ENCODE data around the gene CFAP58. TPM values are rescaled to one million over a fixed set of nuclear protein-coding genes. Genes with fewer than 3 reads are reported as not detected.

The CFAP58 gene
- total RNA-seq, 4 donors from 2014 or later = 0.71 to 1.6 (median 1.0) TPM

- no peaks in the 10 kb centered on the region for H3K9me3 ChIP-seq
- H3K4me1 ChIP-seq = peaks cover 74 to 81% (median 78%) of the 10 kb centered on the region in 4 donors
- 92% methylated on average over 36 of the region's 43 CpGs for WGBS
- TF ChIP-seq, protein P1, sequence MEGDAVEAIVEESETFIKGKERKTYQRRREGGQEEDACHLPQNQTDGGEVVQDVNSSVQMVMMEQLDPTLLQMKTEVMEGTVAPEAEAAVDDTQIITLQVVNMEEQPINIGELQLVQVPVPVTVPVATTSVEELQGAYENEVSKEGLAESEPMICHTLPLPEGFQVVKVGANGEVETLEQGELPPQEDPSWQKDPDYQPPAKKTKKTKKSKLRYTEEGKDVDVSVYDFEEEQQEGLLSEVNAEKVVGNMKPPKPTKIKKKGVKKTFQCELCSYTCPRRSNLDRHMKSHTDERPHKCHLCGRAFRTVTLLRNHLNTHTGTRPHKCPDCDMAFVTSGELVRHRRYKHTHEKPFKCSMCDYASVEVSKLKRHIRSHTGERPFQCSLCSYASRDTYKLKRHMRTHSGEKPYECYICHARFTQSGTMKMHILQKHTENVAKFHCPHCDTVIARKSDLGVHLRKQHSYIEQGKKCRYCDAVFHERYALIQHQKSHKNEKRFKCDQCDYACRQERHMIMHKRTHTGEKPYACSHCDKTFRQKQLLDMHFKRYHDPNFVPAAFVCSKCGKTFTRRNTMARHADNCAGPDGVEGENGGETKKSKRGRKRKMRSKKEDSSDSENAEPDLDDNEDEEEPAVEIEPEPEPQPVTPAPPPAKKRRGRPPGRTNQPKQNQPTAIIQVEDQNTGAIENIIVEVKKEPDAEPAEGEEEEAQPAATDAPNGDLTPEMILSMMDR (IDR thresholded peaks at IDR 0.05) = no peak
- TF ChIP-seq POLR2A (IDR thresholded peaks at IDR 0.05; ENCODE audit: low read depth) = no peak
- no peak for TF ChIP-seq EP300 (IDR thresholded peaks at IDR 0.05)
- no peak for TF ChIP-seq POLR2AphosphoS5 (IDR thresholded peaks at IDR 0.05)
- H3K4me3 ChIP-seq = no peak overlapping the region
- peak overlapping the region in 1 of 4 donors; percentile 99 for H3K27ac ChIP-seq (replicated peaks in 1 of 4)
- peaks cover 28 to 72% (median 54%) of the 10 kb centered on the region in 4 donors for H3K36me3 ChIP-seq
- no peaks in the 10 kb centered on the region for H3K27me3 ChIP-seq
- DNase-seq (ENCODE audit: extremely low spot score) = no peak
- intact Hi-C loops (cut with DNase I) = no loop called here
Observed at GRCh38 chr10:104314591-104315485, 38.8 kb upstream of the CFAP58 start.

- Histone ChIP-seq H3K4me3 (no peak overlapping the region), H3K27ac (replicated peaks in 1 of 4) (peak overlapping the region in 3 of 4 donors; percentile 74 to 99 (median 80)), H3K4me1 (peaks cover 74 to 81% (median 78%) of the 10 kb centered on the region in 4 donors), H3K27me3 (no peaks in the 10 kb centered on the region), H3K9me3 (no peaks in the 10 kb centered on the region), H3K36me3 (peaks cover 28 to 70% (median 49%) of the 10 kb centered on the region in 4 donors)
- TF ChIP-seq POLR2AphosphoS5 (IDR thresholded peaks at IDR 0.05) = no peak
- TF ChIP-seq EP300 (IDR thresholded peaks at IDR 0.05) = no peak
- no peak for TF ChIP-seq POLR2A (IDR thresholded peaks at IDR 0.05; ENCODE audit: low read depth)
- TF ChIP-seq, protein P1 (IDR thresholded peaks at IDR 0.05) = no peak
- intact Hi-C loops (cut with DNase I) = no loop called here
- DNase-seq (ENCODE audit: extremely low spot score) = no peak
- 93% methylated on average over 20 of the region's 22 CpGs for WGBS
Observed at GRCh38 chr10:104315486-104315921, 38.1 kb upstream of the CFAP58 start.

- H3K4me3 ChIP-seq = no peak overlapping the region
- H3K9me3 ChIP-seq = no peaks in the 10 kb centered on the region
- intact Hi-C loops (cut with DNase I) = no loop called here
- WGBS = 86% methylated on average over 9 of the region's 9 CpGs
- no peaks in the 10 kb centered on the region for H3K27me3 ChIP-seq
- H3K27ac ChIP-seq (replicated peaks in 1 of 4) = peak overlapping the region; percentile 74 to 99 (median 82)
- H3K4me1 ChIP-seq = peaks cover 75 to 81% (median 78%) of the 10 kb centered on the region in 4 donors
- no peak for TF ChIP-seq EP300 (IDR thresholded peaks at IDR 0.05)
- TF ChIP-seq, protein P1 (IDR thresholded peaks at IDR 0.05) = no peak
- no peak for TF ChIP-seq POLR2A (IDR thresholded peaks at IDR 0.05; ENCODE audit: low read depth)
- TF ChIP-seq POLR2AphosphoS5 (IDR thresholded peaks at IDR 0.05) = no peak
- DNase-seq (ENCODE audit: extremely low spot score) = no peak
- peaks cover 28 to 60% (median 44%) of the 10 kb centered on the region in 4 donors for H3K36me3 ChIP-seq
Observed at GRCh38 chr10:104316321-104317099, 37.1 kb upstream of the CFAP58 start.

GRCh38 chr10:104317269-104317710 is 36.3 kb upstream of the CFAP58 start:
- Histone ChIP-seq H3K4me3 (no peak overlapping the region), H3K27me3 (no peaks in the 10 kb centered on the region), H3K9me3 (no peaks in the 10 kb centered on the region), H3K36me3 (peaks cover 28 to 52% (median 36%) of the 10 kb centered on the region in 4 donors), H3K27ac (replicated peaks in 1 of 4) (peak overlapping the region; percentile 74 to 99 (median 82)), H3K4me1 (peaks cover 75 to 81% (median 78%) of the 10 kb centered on the region in 4 donors)
- intact Hi-C loops (cut with DNase I) = no loop called here
- TF ChIP-seq POLR2AphosphoS5 (IDR thresholded peaks at IDR 0.05) (peak in 1 of 2 donors; percentile 60), POLR2A (IDR thresholded peaks at IDR 0.05; ENCODE audit: low read depth) (no peak)
- 27% methylated on average over 6 of the region's 6 CpGs for WGBS
- DNase-seq (ENCODE audit: extremely low spot score) = no peak
